Peyer's patch (tissue), 4 donors: ENCODE measurements around the gene RNF6. TPM values are rescaled to one million over a fixed set of nuclear protein-coding genes. Genes with fewer than 3 reads are reported as not detected.

Experiments used
- DNase-seq, 3 donors: peaks; one replicate each; pipeline ENCODE4 v3.0.0-alpha.2; 2017 to 2019
- H3K27ac ChIP-seq, 4 donors: fragments of 200-600 bp; sonication (generic); one replicate each; pipeline ENCODE4 v1.5.1; 2016 to 2019
- H3K27me3 ChIP-seq, 2 donors: fragments of 200-600 bp; sonication (generic); one replicate each; pipeline ENCODE4 v1.5.1; 2019
- H3K36me3 ChIP-seq, 3 donors: fragments of 200-600 bp; sonication (generic); one replicate each; pipeline ENCODE4 v1.5.1; 2016 to 2019
- H3K4me1 ChIP-seq, 4 donors: fragments of 200-600 bp; sonication (generic); one replicate each; pipeline ENCODE4 v1.5.1; 2016 to 2019
- H3K4me3 ChIP-seq, 4 donors: fragments of 200-600 bp; sonication (generic); 1 replicate in 3 of 4; 2 replicates in 1 of 4; pipeline ENCODE4 v1.5.1; 2016 to 2019; ENCODE audit warnings: mild to moderate bottlenecking in 1 of 4
- H3K9me3 ChIP-seq, 4 donors: fragments of 200-600 bp; sonication (generic); one replicate each; pipeline ENCODE4 v1.5.1; 2016 to 2019; ENCODE audit warnings: mild to moderate bottlenecking in 1 of 4
- POLR2A ChIP-seq, 2 donors: fragments of 450-650 bp; IDR thresholded peaks; one replicate each; pipeline ENCODE4 v1.5.1; 2017; ENCODE audit warnings: antibody characterized with exemption in 2 of 2, mild to moderate bottlenecking in 2 of 2, moderate library complexity in 2 of 2
- total RNA-seq, 4 donors: library from RNA; depleted of rRNA; stranded (reverse); fragments of >200 nt; gene quantifications; one replicate each; pipeline ENCODE4 v1.1.0, GENCODE V29; 2016
- TF ChIP-seq, protein P1 (sequence below), 6 experiments: fragments of 450-650 bp in 4 of 6; fragments of 200-600 bp in 2 of 6; sonication (generic) in 1 of 6; IDR thresholded peaks; one replicate each; pipeline ENCODE4 v1.5.1; 2017 to 2019; ENCODE audit warnings: antibody characterized with exemption in 6 of 6, mild to moderate bottlenecking in 3 of 6, moderate library complexity in 1 of 6

RNF6 gene
- total RNA-seq, 4 donors from 2014 or later = 16.5 to 27.5 (median 22.5) TPM

DNA sequence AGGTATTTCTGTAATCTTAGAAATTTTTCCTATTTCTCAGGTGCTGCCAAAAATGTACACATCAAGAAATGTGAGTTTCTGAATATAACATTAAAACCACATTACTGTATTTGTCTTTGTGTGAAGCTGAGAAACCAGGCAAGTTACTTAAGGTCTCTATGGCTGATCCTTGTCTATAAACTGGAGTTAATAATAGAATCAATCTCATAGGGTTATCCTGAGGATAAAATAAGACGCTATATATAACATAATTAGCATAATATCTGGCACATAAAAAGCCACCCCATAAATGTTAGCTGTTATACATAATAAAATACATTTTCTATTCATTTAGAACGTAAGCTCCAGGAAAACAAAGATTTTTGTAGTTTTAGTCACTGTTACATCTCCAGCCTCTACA lies 6.1 kb downstream of the RNF6 start:
- Histone ChIP-seq H3K4me3 (no peak overlapping the region), H3K4me1 (peaks cover 0 to 19% (median 0%) of the 10 kb centered on the region in 4 donors), H3K9me3 (no peaks in the 10 kb centered on the region), H3K27me3 (no peaks in the 10 kb centered on the region), H3K27ac (no peak overlapping the region), H3K36me3 (peaks cover 0 to 87% (median 0%) of the 10 kb centered on the region in 3 donors)
- no peak for DNase-seq
- TF ChIP-seq POLR2A (IDR thresholded peaks at IDR 0.05) = no peak
- TF ChIP-seq, protein P1, sequence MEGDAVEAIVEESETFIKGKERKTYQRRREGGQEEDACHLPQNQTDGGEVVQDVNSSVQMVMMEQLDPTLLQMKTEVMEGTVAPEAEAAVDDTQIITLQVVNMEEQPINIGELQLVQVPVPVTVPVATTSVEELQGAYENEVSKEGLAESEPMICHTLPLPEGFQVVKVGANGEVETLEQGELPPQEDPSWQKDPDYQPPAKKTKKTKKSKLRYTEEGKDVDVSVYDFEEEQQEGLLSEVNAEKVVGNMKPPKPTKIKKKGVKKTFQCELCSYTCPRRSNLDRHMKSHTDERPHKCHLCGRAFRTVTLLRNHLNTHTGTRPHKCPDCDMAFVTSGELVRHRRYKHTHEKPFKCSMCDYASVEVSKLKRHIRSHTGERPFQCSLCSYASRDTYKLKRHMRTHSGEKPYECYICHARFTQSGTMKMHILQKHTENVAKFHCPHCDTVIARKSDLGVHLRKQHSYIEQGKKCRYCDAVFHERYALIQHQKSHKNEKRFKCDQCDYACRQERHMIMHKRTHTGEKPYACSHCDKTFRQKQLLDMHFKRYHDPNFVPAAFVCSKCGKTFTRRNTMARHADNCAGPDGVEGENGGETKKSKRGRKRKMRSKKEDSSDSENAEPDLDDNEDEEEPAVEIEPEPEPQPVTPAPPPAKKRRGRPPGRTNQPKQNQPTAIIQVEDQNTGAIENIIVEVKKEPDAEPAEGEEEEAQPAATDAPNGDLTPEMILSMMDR (IDR thresholded peaks at IDR 0.05) = no peak

DNA sequence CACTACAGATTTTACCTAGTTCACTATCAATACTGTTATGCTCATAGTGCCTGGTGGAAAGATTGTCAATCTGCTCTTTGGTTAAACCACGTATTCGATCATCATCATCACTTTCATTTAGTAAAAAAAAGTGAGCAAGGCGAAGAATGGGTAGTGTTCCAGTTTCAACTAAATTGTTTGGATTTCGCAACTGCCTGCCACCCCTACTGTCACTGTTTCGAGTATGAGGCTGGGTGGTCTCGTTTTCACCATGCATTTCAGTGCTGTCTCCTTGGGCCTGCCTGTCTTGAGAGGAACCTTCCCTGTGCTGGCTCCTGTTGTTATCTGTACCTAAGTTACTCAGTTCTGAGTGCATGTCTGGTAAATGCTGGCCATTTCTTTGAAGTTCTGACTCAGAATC lies 8.1 kb downstream of the RNF6 start:
- no peaks in the 10 kb centered on the region for H3K4me1 ChIP-seq
- H3K9me3 ChIP-seq = no peaks in the 10 kb centered on the region
- TF ChIP-seq, protein P1 (IDR thresholded peaks at IDR 0.05) = no peak
- no peak for TF ChIP-seq POLR2A (IDR thresholded peaks at IDR 0.05)
- DNase-seq = no peak
- H3K27ac ChIP-seq = no peak overlapping the region
- no peaks in the 10 kb centered on the region for H3K27me3 ChIP-seq
- H3K36me3 ChIP-seq = peaks cover 0 to 85% (median 0%) of the 10 kb centered on the region in 3 donors
- no peak overlapping the region for H3K4me3 ChIP-seq

DNA sequence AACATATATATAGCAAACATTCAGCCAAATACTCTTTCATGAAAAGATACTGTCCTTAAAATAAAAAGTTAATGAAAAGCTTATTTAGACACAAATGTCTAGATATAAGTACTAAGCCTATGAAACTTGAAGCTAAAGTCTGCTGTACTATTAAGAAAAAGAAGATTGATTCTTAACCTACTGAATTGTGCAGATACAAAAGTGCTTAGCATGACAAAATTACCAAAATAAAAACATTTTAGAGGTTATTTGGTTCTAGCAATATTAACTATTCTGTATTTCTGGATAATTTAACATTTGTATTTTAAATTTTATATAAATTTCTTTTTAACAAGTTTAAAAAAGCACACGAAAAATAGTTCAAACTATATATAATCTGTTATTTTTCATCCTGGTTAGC lies 8.8 kb downstream of the RNF6 start:
- no peak overlapping the region for H3K4me3 ChIP-seq
- H3K9me3 ChIP-seq = no peaks in the 10 kb centered on the region
- no peaks in the 10 kb centered on the region for H3K27me3 ChIP-seq
- no peaks in the 10 kb centered on the region for H3K4me1 ChIP-seq
- H3K27ac ChIP-seq = no peak overlapping the region
- TF ChIP-seq POLR2A (IDR thresholded peaks at IDR 0.05) = no peak
- TF ChIP-seq, protein P1 (IDR thresholded peaks at IDR 0.05) = no peak
- DNase-seq = no peak
- peaks cover 0 to 82% (median 0%) of the 10 kb centered on the region in 3 donors for H3K36me3 ChIP-seq

DNA sequence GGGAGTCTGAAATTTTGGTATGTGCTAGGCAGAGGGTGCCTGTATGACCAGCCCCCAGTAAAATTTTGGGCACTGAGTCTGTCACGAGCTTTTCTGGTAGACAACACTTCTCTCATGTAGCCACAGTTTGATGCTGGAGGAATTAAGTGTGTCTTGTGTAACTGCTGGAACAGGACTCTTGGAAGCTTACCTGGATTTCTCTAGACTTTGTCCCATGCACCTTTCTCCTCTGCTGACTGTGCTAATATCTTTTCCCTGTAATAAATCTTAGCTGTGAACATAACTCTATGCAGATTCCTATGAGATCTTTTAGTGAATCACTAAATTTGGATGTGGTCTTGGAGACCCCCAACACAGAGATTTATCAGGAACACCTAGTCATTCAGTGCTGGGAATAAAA lies 13.8 kb downstream of the RNF6 start:
- Histone ChIP-seq H3K4me1 (no peaks in the 10 kb centered on the region), H3K4me3 (no peak overlapping the region), H3K27me3 (no peaks in the 10 kb centered on the region), H3K36me3 (peaks cover 0 to 48% (median 0%) of the 10 kb centered on the region in 3 donors), H3K27ac (no peak overlapping the region), H3K9me3 (no peaks in the 10 kb centered on the region)
- TF ChIP-seq, protein P1 (IDR thresholded peaks at IDR 0.05) = no peak
- TF ChIP-seq POLR2A (IDR thresholded peaks at IDR 0.05) = no peak
- DNase-seq = no peak

DNA sequence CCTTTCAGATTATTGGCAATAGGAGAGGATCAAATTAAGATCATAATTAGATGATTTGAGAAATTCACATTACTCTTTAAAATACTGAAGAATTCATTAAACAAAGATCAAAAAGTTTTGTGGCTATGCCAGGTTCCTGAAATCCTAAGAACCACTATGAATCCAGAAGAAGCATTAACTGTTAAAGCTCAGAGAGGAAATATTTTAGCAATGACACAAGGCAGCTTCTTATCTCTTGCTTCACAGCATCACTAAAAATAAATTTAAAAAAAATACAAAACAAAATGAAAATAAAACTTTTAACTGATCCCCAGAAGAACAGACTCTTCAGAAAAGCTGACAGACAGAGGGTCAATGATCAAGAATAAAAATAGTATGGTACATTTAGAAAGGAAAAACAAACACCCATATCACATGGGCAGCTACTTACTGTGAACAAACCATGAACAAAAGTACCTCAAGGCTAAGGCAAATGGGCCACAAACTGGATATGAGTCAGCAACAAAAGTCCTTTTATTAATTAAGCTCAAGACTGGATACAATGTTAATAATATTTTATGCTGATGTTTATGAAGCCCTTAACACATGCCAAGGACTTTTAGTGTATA lies 19.6 kb downstream of the RNF6 start:
- Histone ChIP-seq H3K4me1 (no peaks in the 10 kb centered on the region), H3K9me3 (no peaks in the 10 kb centered on the region), H3K27me3 (no peaks in the 10 kb centered on the region), H3K4me3 (no peak overlapping the region), H3K36me3 (peaks cover 0 to 8% (median 0%) of the 10 kb centered on the region in 3 donors), H3K27ac (no peak overlapping the region)
- no peak for TF ChIP-seq POLR2A (IDR thresholded peaks at IDR 0.05)
- TF ChIP-seq, protein P1 (IDR thresholded peaks at IDR 0.05) = no peak
- no peak for DNase-seq
